Gastrocnemius medialis (tissue), 4 donors: ENCODE measurements around the gene MAIP1. TPM values are rescaled to one million over a fixed set of nuclear protein-coding genes. Genes with fewer than 3 reads are reported as not detected.

Source experiments
- ATAC-seq, 2 donors: fragments of 150-250 bp; one replicate each; pipeline ENCODE4 v1.9.1; 2016
- DNase-seq, 2 donors: peaks; one replicate each; pipeline ENCODE4 v3.0.0-alpha.2; 2019
- H3K27ac ChIP-seq, 4 donors: fragments of 200-600 bp; sonication (generic); 1 replicate in 1 of 4; 2 replicates in 3 of 4; pipeline ENCODE4 v1.5.1; 2016 to 2018; ENCODE audit warnings: mild to moderate bottlenecking in 2 of 4, moderate library complexity in 1 of 4
- H3K27me3 ChIP-seq, 3 donors: fragments of 200-600 bp; sonication (generic) in 2 of 3; 1 replicate in 1 of 3; 2 replicates in 2 of 3; pipeline versions ENCODE4 v1.5.1 to v1.6.0; 2016 to 2019; ENCODE audit warnings: mild to moderate bottlenecking in 1 of 3, moderate library complexity in 1 of 3
- H3K36me3 ChIP-seq, 2 donors: fragments of 200-600 bp; sonication (generic) in 1 of 2; one replicate each; pipeline ENCODE4 v1.5.1; 2017 to 2018
- H3K4me1 ChIP-seq, 2 donors: fragments of 200-600 bp; sonication (generic) in 1 of 2; one replicate each; pipeline ENCODE4 v1.5.1; 2016 to 2017; ENCODE audit warnings: mild to moderate bottlenecking in 2 of 2
- H3K4me3 ChIP-seq, 4 donors: fragments of 200-600 bp; sonication (generic) in 3 of 4; 1 replicate in 1 of 4; 2 replicates in 3 of 4; pipeline ENCODE4 v1.5.1; 2016 to 2019; ENCODE audit warnings: mild to moderate bottlenecking in 2 of 4
- H3K9me3 ChIP-seq, 3 donors: fragments of 200-600 bp; sonication (generic) in 2 of 3; 1 replicate in 1 of 3; 2 replicates in 2 of 3; pipeline ENCODE4 v1.5.1; 2016 to 2019
- POLR2A ChIP-seq, 2 donors: fragments of 450-650 bp; IDR thresholded peaks; one replicate each; pipeline ENCODE4 v1.6.1; 2017; ENCODE audit warnings: antibody characterized with exemption in 2 of 2, mild to moderate bottlenecking in 2 of 2, moderate library complexity in 2 of 2
- in situ Hi-C, 4 donors: fragments of 200-750 bp; cut with MboI; loops; one replicate each; pipeline versions ENCODE4 v1.15.0 to v1.8.0; 2017; ENCODE audit warnings: low sequenced_read_pairs in 4 of 4
- intact Hi-C: fragments of 100-400 bp; cut with DNase I; formaldehyde crosslinking; loops from one replicate; pipeline ENCODE4 v1.15.1; 2023; ENCODE audit warnings: low total_unique reads
- total RNA-seq, 4 donors: library from RNA; depleted of rRNA; stranded (reverse); fragments of >200 nt; gene quantifications; one replicate each; pipeline versions ENCODE4 v1.1.0 to v1.2.3, GENCODE V29; 2016
- TF ChIP-seq, protein P1 (sequence below), 5 experiments: fragments of 450-650 bp in 3 of 5; fragments of 200-600 bp in 2 of 5; sonication (generic) in 2 of 5; IDR thresholded peaks in 4 of 5; conservative IDR thresholded peaks in 1 of 5; 1 replicate in 4 of 5; 2 replicates in 1 of 5; pipeline ENCODE4 v1.5.1; 2016 to 2019; ENCODE audit warnings: antibody characterized with exemption in 5 of 5, mild to moderate bottlenecking in 3 of 5, moderate library complexity in 3 of 5

MAIP1 gene
- total RNA-seq, 4 donors from 2014 or later, result 21.9 to 40.2 (median 26.6) TPM

DNA sequence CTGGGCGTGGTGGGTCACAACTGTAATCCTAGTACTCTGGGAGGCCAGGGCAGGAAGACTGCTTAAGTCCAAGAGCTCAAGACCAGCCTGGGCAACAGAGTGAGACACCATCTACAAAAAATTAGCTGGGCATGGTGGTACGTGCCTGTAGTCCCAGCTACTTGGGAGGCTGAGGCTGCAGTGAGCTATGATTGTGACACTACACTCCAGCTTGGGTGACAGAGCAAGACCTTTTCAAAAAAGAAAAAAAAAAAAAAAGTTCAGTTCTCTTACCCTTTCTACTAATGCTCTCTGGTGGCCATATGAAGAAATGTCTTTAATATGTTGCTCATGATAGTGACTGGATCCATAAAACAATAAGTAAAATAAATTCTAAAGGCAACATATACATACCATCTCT lies 15.0 kb upstream of the MAIP1 start:
- H3K4me1 ChIP-seq, result peaks cover 0 to 6% of the 10 kb centered on the region in 2 donors
- ATAC-seq, result peak in 1 of 2 donors; percentile 68
- H3K27ac ChIP-seq, result no peak overlapping the region
- in situ Hi-C loops (no loop called here), intact Hi-C loops (no loop called here)
- peaks cover 0 to 26% of the 10 kb centered on the region in 2 donors for H3K36me3 ChIP-seq
- no peaks in the 10 kb centered on the region for H3K27me3 ChIP-seq
- no peak for TF ChIP-seq POLR2A (IDR thresholded peaks at IDR 0.05)
- TF ChIP-seq, protein P1, sequence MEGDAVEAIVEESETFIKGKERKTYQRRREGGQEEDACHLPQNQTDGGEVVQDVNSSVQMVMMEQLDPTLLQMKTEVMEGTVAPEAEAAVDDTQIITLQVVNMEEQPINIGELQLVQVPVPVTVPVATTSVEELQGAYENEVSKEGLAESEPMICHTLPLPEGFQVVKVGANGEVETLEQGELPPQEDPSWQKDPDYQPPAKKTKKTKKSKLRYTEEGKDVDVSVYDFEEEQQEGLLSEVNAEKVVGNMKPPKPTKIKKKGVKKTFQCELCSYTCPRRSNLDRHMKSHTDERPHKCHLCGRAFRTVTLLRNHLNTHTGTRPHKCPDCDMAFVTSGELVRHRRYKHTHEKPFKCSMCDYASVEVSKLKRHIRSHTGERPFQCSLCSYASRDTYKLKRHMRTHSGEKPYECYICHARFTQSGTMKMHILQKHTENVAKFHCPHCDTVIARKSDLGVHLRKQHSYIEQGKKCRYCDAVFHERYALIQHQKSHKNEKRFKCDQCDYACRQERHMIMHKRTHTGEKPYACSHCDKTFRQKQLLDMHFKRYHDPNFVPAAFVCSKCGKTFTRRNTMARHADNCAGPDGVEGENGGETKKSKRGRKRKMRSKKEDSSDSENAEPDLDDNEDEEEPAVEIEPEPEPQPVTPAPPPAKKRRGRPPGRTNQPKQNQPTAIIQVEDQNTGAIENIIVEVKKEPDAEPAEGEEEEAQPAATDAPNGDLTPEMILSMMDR (IDR thresholded peaks at IDR 0.05 in 4 of 5, conservative IDR thresholded peaks at IDR 0.05 in 1 of 5), result peak in 1 of 5 experiments; percentile 25
- no peak overlapping the region for H3K4me3 ChIP-seq
- DNase-seq, result no peak
- no peaks in the 10 kb centered on the region for H3K9me3 ChIP-seq

DNA sequence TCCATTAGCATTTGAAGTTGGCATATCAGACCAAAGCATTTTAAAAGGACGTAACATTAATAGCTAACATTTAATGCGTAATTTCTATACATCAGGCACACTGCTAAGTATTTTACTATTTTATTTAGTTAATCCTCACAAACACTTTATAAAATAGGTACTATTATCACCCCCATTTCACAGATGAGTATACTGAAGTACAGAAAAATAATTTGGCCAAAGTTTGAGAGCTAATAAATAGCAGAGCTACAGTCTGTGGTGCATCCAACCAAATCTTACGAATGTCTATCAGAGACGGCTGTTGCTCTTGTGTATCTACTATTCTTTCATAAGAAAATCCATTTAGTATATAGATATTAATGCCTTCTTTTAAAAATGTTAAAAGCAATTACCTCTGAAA lies 12.0 kb upstream of the MAIP1 start:
- TF ChIP-seq, protein P1 (IDR thresholded peaks at IDR 0.05 in 4 of 5, conservative IDR thresholded peaks at IDR 0.05 in 1 of 5), result no peak
- no peak for TF ChIP-seq POLR2A (IDR thresholded peaks at IDR 0.05)
- no peaks in the 10 kb centered on the region for H3K9me3 ChIP-seq
- no peak overlapping the region for H3K27ac ChIP-seq
- ATAC-seq (no peak), DNase-seq (no peak)
- intact Hi-C loops (no loop called here), in situ Hi-C loops (no loop called here)
- peaks cover 0 to 46% of the 10 kb centered on the region in 2 donors for H3K36me3 ChIP-seq
- H3K27me3 ChIP-seq, result no peaks in the 10 kb centered on the region
- no peak overlapping the region for H3K4me3 ChIP-seq
- H3K4me1 ChIP-seq, result no peaks in the 10 kb centered on the region

DNA sequence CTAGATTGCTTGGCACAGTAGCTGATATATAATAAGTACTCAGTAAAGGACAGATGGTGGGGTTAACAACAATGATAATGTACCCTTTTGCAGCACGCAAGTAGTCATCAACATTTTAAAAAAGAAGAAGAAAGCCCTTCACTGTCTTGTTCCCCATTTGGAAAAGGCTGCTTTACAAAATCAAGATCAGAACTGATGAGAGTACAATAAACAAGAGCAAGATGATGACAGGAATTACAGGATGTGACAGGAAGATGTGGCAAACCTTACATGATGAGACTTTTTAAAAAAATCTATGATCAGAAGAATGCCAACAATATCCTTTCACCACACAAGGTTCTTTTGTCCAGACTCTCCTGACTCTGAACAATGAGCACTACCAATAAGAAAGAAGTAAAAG lies 9.2 kb upstream of the MAIP1 start:
- no peaks in the 10 kb centered on the region for H3K4me1 ChIP-seq
- no peaks in the 10 kb centered on the region for H3K9me3 ChIP-seq
- no peak overlapping the region for H3K27ac ChIP-seq
- no peaks in the 10 kb centered on the region for H3K27me3 ChIP-seq
- H3K4me3 ChIP-seq, result no peak overlapping the region
- intact Hi-C loops, result no loop called here
- peaks cover 0 to 50% of the 10 kb centered on the region in 2 donors for H3K36me3 ChIP-seq
- in situ Hi-C loops, result no loop called here
- no peak for ATAC-seq
- DNase-seq, result no peak
- no peak for TF ChIP-seq POLR2A (IDR thresholded peaks at IDR 0.05)
- TF ChIP-seq, protein P1 (IDR thresholded peaks at IDR 0.05 in 4 of 5, conservative IDR thresholded peaks at IDR 0.05 in 1 of 5), result no peak

DNA sequence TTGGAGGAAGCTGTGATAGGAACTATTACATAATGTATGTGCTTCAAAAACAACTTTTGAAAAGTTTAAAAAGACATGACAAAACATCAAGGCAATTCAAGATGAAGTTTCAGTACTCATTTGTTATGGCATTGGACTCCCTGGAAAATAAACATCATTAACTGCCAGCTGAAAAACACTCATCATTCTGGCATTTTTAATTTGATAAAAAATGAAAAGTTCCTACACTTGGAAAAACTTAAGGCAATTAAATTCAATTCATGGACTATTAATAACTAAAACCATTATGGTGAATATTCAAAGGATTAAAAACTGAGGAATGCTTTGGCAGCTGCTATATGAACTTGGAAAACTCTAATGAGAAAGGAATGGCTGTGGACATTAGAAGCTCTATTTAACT lies 8.5 kb upstream of the MAIP1 start:
- no peaks in the 10 kb centered on the region for H3K4me1 ChIP-seq
- no peak for TF ChIP-seq POLR2A (IDR thresholded peaks at IDR 0.05)
- TF ChIP-seq, protein P1 (IDR thresholded peaks at IDR 0.05 in 4 of 5, conservative IDR thresholded peaks at IDR 0.05 in 1 of 5), result no peak
- H3K27me3 ChIP-seq, result no peaks in the 10 kb centered on the region
- in situ Hi-C loops (no loop called here), intact Hi-C loops (no loop called here)
- H3K9me3 ChIP-seq, result no peaks in the 10 kb centered on the region
- ATAC-seq (no peak), DNase-seq (no peak)
- no peak overlapping the region for H3K27ac ChIP-seq
- no peak overlapping the region for H3K4me3 ChIP-seq
- peaks cover 0 to 50% of the 10 kb centered on the region in 2 donors for H3K36me3 ChIP-seq

DNA sequence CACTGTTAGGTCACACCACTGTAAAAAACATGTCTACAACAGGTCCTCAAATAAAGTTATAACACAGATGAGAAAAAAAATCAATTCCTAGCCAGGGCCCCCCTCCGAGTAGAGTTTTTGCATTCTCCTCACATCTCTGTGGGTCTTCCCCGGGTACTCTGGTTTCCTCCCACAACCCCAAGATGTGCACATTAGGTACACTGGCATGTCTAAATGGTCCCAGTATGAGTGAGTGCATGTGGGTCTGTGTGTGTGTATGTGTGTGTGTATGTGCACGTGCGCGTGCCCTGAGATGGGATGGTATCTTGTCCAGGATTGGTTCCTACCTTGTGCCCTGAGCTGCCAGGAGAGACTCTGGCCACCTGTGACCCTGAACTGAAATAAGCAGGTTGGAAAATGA lies 5.0 kb upstream of the MAIP1 start:
- H3K4me3 ChIP-seq, result no peak overlapping the region
- H3K36me3 ChIP-seq, result peaks cover 0 to 36% of the 10 kb centered on the region in 2 donors
- H3K4me1 ChIP-seq, result peaks cover 14 to 15% of the 10 kb centered on the region in 2 donors
- TF ChIP-seq POLR2A (IDR thresholded peaks at IDR 0.05), result no peak
- TF ChIP-seq, protein P1 (IDR thresholded peaks at IDR 0.05 in 4 of 5, conservative IDR thresholded peaks at IDR 0.05 in 1 of 5), result no peak
- H3K27ac ChIP-seq, result no peak overlapping the region
- H3K9me3 ChIP-seq, result no peaks in the 10 kb centered on the region
- ATAC-seq (no peak), DNase-seq (no peak)
- in situ Hi-C loops (loop anchor here in 2 of 4 donors (25.0 kb wide), 2 partner anchors 737 to 762 kb away; no protein-coding TSS in a partner anchor), intact Hi-C loops (loop anchor here (10.0 kb wide), 1 partner anchor 1504 kb away; the partner anchor contains the start of genes STRADB and TRAK2)
- H3K27me3 ChIP-seq, result no peaks in the 10 kb centered on the region
